ENCODE results near the gene VEPH1. TPM values are rescaled to one million over a fixed set of nuclear protein-coding genes. Genes with fewer than 3 reads are reported as not detected.

The VEPH1 gene
- total RNA-seq, 1 experiment from 2014 or later: 27.3 TPM

DNA sequence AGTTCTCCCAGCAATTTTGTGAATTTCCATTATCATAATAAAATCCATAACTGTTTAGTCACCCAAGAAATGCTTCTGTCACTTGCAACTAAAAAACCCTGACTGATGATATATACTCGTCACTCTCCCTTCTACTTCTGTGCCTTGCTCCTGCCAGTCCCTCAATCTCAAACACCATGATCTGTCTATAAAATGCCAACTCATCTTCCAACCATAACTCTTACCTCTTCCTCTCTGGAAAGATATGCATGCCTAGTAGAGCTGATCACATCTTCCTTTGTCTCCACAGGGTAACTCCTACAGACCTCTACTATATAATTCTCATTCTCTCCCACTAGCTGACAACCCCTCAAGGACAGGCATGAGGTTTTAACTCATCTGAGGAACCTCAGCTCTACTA, 5.2 kb upstream of the VEPH1 start:
- H3K4me2 ChIP-seq (ENCODE audit: low read length): no peak overlapping the region
- intact Hi-C loops (cut with micrococcal nuclease): no loop called here
- TF ChIP-seq EZH2 (IDR thresholded peaks at IDR 0.05; ENCODE audit: low read length, unreplicated experiment): no peak
- TF ChIP-seq, protein P1, sequence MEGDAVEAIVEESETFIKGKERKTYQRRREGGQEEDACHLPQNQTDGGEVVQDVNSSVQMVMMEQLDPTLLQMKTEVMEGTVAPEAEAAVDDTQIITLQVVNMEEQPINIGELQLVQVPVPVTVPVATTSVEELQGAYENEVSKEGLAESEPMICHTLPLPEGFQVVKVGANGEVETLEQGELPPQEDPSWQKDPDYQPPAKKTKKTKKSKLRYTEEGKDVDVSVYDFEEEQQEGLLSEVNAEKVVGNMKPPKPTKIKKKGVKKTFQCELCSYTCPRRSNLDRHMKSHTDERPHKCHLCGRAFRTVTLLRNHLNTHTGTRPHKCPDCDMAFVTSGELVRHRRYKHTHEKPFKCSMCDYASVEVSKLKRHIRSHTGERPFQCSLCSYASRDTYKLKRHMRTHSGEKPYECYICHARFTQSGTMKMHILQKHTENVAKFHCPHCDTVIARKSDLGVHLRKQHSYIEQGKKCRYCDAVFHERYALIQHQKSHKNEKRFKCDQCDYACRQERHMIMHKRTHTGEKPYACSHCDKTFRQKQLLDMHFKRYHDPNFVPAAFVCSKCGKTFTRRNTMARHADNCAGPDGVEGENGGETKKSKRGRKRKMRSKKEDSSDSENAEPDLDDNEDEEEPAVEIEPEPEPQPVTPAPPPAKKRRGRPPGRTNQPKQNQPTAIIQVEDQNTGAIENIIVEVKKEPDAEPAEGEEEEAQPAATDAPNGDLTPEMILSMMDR (conservative IDR thresholded peaks at IDR 0.05; ENCODE audit: low read depth, low read length): no peak
- no peak for TF ChIP-seq EZH2phosphoT487 (IDR thresholded peaks at IDR 0.05; ENCODE audit: borderline replicate concordance, low read length)
- no peak overlapping the region for H3K27ac ChIP-seq (ENCODE audit: low read length)
- H3K9me3 ChIP-seq (ENCODE audit: low read length): no peaks in the 10 kb centered on the region
- ChIA-PET POLR2A (ENCODE audit: unreplicated experiment) (no interaction called here), CTCF (no interaction called here)
- no peak overlapping the region for H3K4me3 ChIP-seq (ENCODE audit: low read length)
- ATAC-seq (no peak; the same call in 1 of the 2 replicates), DNase-seq (no peak)
- no TSS peak for BruUV-seq (replicated peaks)
- no peaks in the 10 kb centered on the region for H3K36me3 ChIP-seq (ENCODE audit: low read depth, low read length)
- no peaks in the 10 kb centered on the region for H3K4me1 ChIP-seq (ENCODE audit: insufficient read depth, low read length)
- no peaks in the 10 kb centered on the region for H3F3A ChIP-seq (ENCODE audit: low read length, unreplicated experiment)
- no peak overlapping the region for H2AFZ ChIP-seq (ENCODE audit: low read length)
- H3K9me2 ChIP-seq (replicated peaks; ENCODE audit: low read length): 0 out of 2 replicates have a peak, but pooled peaks cover 3% of the 10 kb centered on the region
- no peaks in the 10 kb centered on the region for H3K79me2 ChIP-seq (ENCODE audit: low read length)
- no peak overlapping the region for H3K9ac ChIP-seq (ENCODE audit: low read length)
- H4K20me1 ChIP-seq (ENCODE audit: low read length): no peaks in the 10 kb centered on the region
- H3K27me3 ChIP-seq (ENCODE audit: low read length): no peaks in the 10 kb centered on the region

DNA sequence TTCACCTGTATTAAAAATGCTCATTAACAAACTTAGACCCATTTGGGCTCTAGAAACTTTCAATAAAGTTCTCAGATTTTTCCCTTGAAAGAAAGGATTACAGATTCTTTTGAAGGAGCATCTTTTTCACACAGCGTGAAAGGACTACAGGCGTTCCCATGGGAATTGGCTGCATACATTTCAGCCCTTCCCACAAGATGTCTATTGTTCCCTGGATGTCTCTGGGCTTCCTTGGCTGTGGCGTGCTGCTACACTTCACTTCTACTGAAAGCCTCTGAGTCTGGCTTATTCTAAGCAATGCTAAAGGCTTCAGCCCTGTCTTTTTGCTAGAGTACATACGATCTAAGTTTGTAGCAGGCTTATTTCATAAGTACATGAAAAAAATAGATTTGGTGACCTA, 1.4 kb downstream of the VEPH1 start:
- DNase-seq: no peak
- Histone ChIP-seq H3K9me3 (ENCODE audit: low read length) (no peaks in the 10 kb centered on the region), H4K20me1 (ENCODE audit: low read length) (no peaks in the 10 kb centered on the region), H3K4me1 (ENCODE audit: insufficient read depth, low read length) (peaks cover 35% of the 10 kb centered on the region), H3K27ac (ENCODE audit: low read length) (no peak overlapping the region), H3K36me3 (ENCODE audit: low read depth, low read length) (no peaks in the 10 kb centered on the region), H3K27me3 (ENCODE audit: low read length) (no peaks in the 10 kb centered on the region), H3K4me2 (ENCODE audit: low read length) (no peak overlapping the region), H2AFZ (ENCODE audit: low read length) (no peak overlapping the region), H3F3A (ENCODE audit: low read length, unreplicated experiment) (no peaks in the 10 kb centered on the region), H3K79me2 (ENCODE audit: low read length) (no peaks in the 10 kb centered on the region), H3K4me3 (ENCODE audit: low read length) (no peak overlapping the region), H3K9ac (ENCODE audit: low read length) (no peak overlapping the region), H3K9me2 (replicated peaks; ENCODE audit: low read length) (0 out of 2 replicates have a peak, but pooled peaks cover 3% of the 10 kb centered on the region)
- ChIA-PET CTCF (no interaction called here), POLR2A (ENCODE audit: unreplicated experiment) (no interaction called here)
- no TSS peak for BruUV-seq (replicated peaks)
- ATAC-seq: no peak
- TF ChIP-seq EZH2phosphoT487 (IDR thresholded peaks at IDR 0.05; ENCODE audit: borderline replicate concordance, low read length) (no peak), EZH2 (IDR thresholded peaks at IDR 0.05; ENCODE audit: low read length, unreplicated experiment) (no peak)
- TF ChIP-seq, protein P1 (conservative IDR thresholded peaks at IDR 0.05; ENCODE audit: low read depth, low read length): no peak
- intact Hi-C loops (cut with micrococcal nuclease): no loop called here

DNA sequence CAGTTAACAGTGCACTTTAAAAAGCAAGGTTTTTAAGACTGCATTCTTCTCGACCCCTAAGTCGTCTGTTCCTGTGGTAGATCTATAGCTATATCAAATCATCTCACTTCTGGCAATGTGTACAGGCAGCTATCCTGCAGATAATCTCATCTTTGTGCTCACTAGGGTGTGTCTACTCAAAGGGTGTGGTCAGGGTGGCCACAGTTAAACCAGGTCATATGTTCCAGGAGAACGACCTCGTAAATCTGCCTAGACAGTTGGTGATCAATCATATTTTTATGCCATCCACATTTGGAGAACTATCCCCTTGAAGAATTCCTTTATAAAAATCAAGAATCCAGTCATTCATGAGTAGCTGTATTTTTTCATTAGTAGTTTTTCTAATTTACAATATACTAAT, 3.0 kb downstream of the VEPH1 start:
- no peaks in the 10 kb centered on the region for H3K27me3 ChIP-seq (ENCODE audit: low read length)
- H2AFZ ChIP-seq (ENCODE audit: low read length): peak overlapping the region; percentile 85
- POLR2A ChIA-PET (ENCODE audit: unreplicated experiment): interaction anchor here (0.8 to 1.8 kb wide), 2 partner anchors 32 to 33 kb away, joined by 3 to 11 read pairs; no protein-coding TSS in a partner anchor
- H3K79me2 ChIP-seq (ENCODE audit: low read length): no peaks in the 10 kb centered on the region
- peak overlapping the region; percentile 80 for H3K27ac ChIP-seq (ENCODE audit: low read length)
- peak overlapping the region; percentile 63 for H3K9ac ChIP-seq (ENCODE audit: low read length)
- peaks cover 35% of the 10 kb centered on the region for H3K4me1 ChIP-seq (ENCODE audit: insufficient read depth, low read length)
- ATAC-seq (peak; percentile 66), DNase-seq (peak; percentile 82)
- CTCF ChIA-PET: interaction anchor here (0.6 to 1.4 kb wide), 4 partner anchors 32 to 298 kb away, joined by 3 to 6 read pairs (median 4); no protein-coding TSS in a partner anchor
- intact Hi-C loops (cut with micrococcal nuclease): no loop called here
- no peaks in the 10 kb centered on the region for H3F3A ChIP-seq (ENCODE audit: low read length, unreplicated experiment)
- H3K4me3 ChIP-seq (ENCODE audit: low read length): peak overlapping the region; percentile 59
- TF ChIP-seq, protein P1 (conservative IDR thresholded peaks at IDR 0.05; ENCODE audit: low read depth, low read length): no peak
- TF ChIP-seq EZH2phosphoT487 (IDR thresholded peaks at IDR 0.05; ENCODE audit: borderline replicate concordance, low read length) (no peak), EZH2 (IDR thresholded peaks at IDR 0.05; ENCODE audit: low read length, unreplicated experiment) (no peak)
- peak overlapping the region; percentile 83 for H3K4me2 ChIP-seq (ENCODE audit: low read length)
- H3K9me3 ChIP-seq (ENCODE audit: low read length): no peaks in the 10 kb centered on the region
- H4K20me1 ChIP-seq (ENCODE audit: low read length): no peaks in the 10 kb centered on the region
- H3K36me3 ChIP-seq (ENCODE audit: low read depth, low read length): no peaks in the 10 kb centered on the region
- no TSS peak for BruUV-seq (replicated peaks)
- no peaks in the 10 kb centered on the region for H3K9me2 ChIP-seq (replicated peaks; ENCODE audit: low read length)

Data from PC-3 (cell line).